HepG2 (cell line): Measurements from ENCODE around the gene OR2A25. TPM values are rescaled to one million over a fixed set of nuclear protein-coding genes. Genes with fewer than 3 reads are reported as not detected.

Experiments
- ATAC-seq: fragments of 200-7000 bp; cut with Tn5 transposase; 3 replicates; pipeline ENCODE4 v1.9.1; 2020; ENCODE audit warnings: mild to moderate bottlenecking, moderate library complexity
- BruUV-seq: library from RNA; stranded (reverse); fragments of 400-500 nt; replicated peaks from 2 replicates; lab custom pipeline; 2021; lab: Mats Ljungman, UMichigan
- CTCF ChIA-PET: fragments of 300-600 bp; formaldehyde crosslinking; extraction: SDS; loops from one replicate; lab custom pipeline; 2021; ENCODE audit warnings: low total read pairs, inconsistent platforms, low intra/inter-chr PET ratio; lab: Yijun Ruan, JAX
- POLR2A ChIA-PET: fragments of 350-600 bp; sonication (Branson Sonifier 250); formaldehyde crosslinking; loops from one replicate; lab custom pipeline; 2020; ENCODE audit warnings: antibody characterized with exemption, inconsistent platforms; lab: Yijun Ruan, JAX
- DNase-seq: peaks from one replicate; pipeline ENCODE4 v3.0.0-alpha.2; 2015; ENCODE audit warnings: low spot score
- FAIRE-seq: peaks from 3 replicates; lab custom pipeline; 2011; peaks lifted over from hg19 to GRCh38; lab: Jason Lieb, UNC
- H2AFZ ChIP-seq: one replicate; pipeline ENCODE4 v1.6.1; 2011; ENCODE audit warnings: low read length, inconsistent platforms
- H3K27ac ChIP-seq: fragments of 300-600 bp; 3 replicates; pipeline ENCODE4 v1.8.0; 2011; ENCODE audit warnings: mixed run types, mild to moderate bottlenecking, mixed read lengths, low read length, inconsistent platforms; ENCODE audit not compliant: insufficient read depth; ENCODE audit errors: extremely low read length
- H3K27me3 ChIP-seq, 2 experiments: fragments of 200-600 bp in 1 of 2; 2 replicates in 1 of 2; 3 replicates in 1 of 2; pipeline versions ENCODE4 v1.6.0 to v1.8.0; 2011; ENCODE audit warnings: low read length in 2 of 2, mild to moderate bottlenecking in 2 of 2, moderate library complexity in 2 of 2, inconsistent platforms in 1 of 2; ENCODE audit not compliant: insufficient read depth in 2 of 2, control insufficient read depth in 1 of 2
- H3K36me3 ChIP-seq, 2 experiments: fragments of 200-600 bp in 1 of 2; replicated peaks in 1 of 2; 2 replicates in 1 of 2; 3 replicates in 1 of 2; pipeline versions ENCODE4 v1.5.1 to v1.8.0; 2011; ENCODE audit warnings: low read length in 2 of 2, inconsistent platforms in 1 of 2; ENCODE audit not compliant: insufficient read depth in 2 of 2, control insufficient read depth in 1 of 2
- H3K4me1 ChIP-seq: 2 replicates; pipeline ENCODE4 v1.5.1; 2012; ENCODE audit warnings: low read length, inconsistent platforms; ENCODE audit not compliant: insufficient read depth
- H3K4me2 ChIP-seq: 2 replicates; pipeline ENCODE4 v1.6.0; 2011; ENCODE audit warnings: low read depth, low read length, inconsistent platforms
- H3K4me3 ChIP-seq, 3 experiments: fragments of 200-600 bp in 1 of 3; sonication (generic), shearing (Covaris generic) in 1 of 3; replicated peaks in 1 of 3; 2 replicates each; pipeline ENCODE4 v1.5.1; 2011 to 2016; ENCODE audit warnings: low read length in 3 of 3, inconsistent platforms in 2 of 3, low read depth in 2 of 3, mild to moderate bottlenecking in 2 of 3, control low read depth in 1 of 3, mixed read lengths in 1 of 3; ENCODE audit not compliant: insufficient read depth in 1 of 3
- H3K79me2 ChIP-seq: one replicate; pipeline ENCODE4 v1.6.1; 2011; ENCODE audit warnings: low read length, inconsistent platforms; ENCODE audit not compliant: insufficient read depth
- H3K9ac ChIP-seq: 2 replicates; pipeline ENCODE4 v1.6.0; 2011; ENCODE audit warnings: mild to moderate bottlenecking, low read depth, low read length, inconsistent platforms; ENCODE audit not compliant: insufficient read depth
- H3K9me3 ChIP-seq: 2 replicates; pipeline ENCODE4 v1.5.1; 2012; ENCODE audit warnings: mild to moderate bottlenecking, low read length
- H4K20me1 ChIP-seq: 2 replicates; pipeline ENCODE4 v1.6.0; 2011; ENCODE audit warnings: inconsistent platforms, mild to moderate bottlenecking, low read length, moderate library complexity; ENCODE audit not compliant: insufficient read depth
- CAMTA2 ChIP-seq: sonication (generic); formaldehyde crosslinking; IDR thresholded peaks from 2 replicates; pipeline ENCODE4 v1.4.0; 2020; ENCODE audit warnings: mild to moderate bottlenecking, missing genetic modification reagents, borderline replicate concordance
- CC2D1A ChIP-seq: sonication (generic); formaldehyde crosslinking; IDR thresholded peaks from 2 replicates; pipeline ENCODE4 v1.8.1; 2023; ENCODE audit warnings: mild to moderate bottlenecking, missing genetic modification reagents
- HMGA1 ChIP-seq: sonication (generic); formaldehyde crosslinking; conservative IDR thresholded peaks from 2 replicates; pipeline ENCODE4 v1.4.0; 2020; ENCODE audit warnings: missing genetic modification reagents
- HNF4A ChIP-seq: sonication (generic); formaldehyde crosslinking; IDR thresholded peaks from 2 replicates; pipeline ENCODE4 v1.4.0; 2020; ENCODE audit warnings: missing genetic modification reagents
- NFYB ChIP-seq: sonication (generic); formaldehyde crosslinking; IDR thresholded peaks from 2 replicates; pipeline ENCODE4 v1.4.0; 2020; ENCODE audit warnings: missing genetic modification reagents
- RNF219 ChIP-seq: sonication (generic); formaldehyde crosslinking; IDR thresholded peaks from 2 replicates; pipeline ENCODE4 v1.5.0; 2020; ENCODE audit warnings: mild to moderate bottlenecking, missing genetic modification reagents
- SNAPC5 ChIP-seq: sonication (generic); formaldehyde crosslinking; IDR thresholded peaks from 2 replicates; pipeline ENCODE4 v1.8.1; 2023; ENCODE audit warnings: mild to moderate bottlenecking, missing genetic modification reagents, borderline replicate concordance
- ZMYM3 ChIP-seq: sonication (generic); formaldehyde crosslinking; IDR thresholded peaks from 2 replicates; pipeline ENCODE4 v1.5.1; 2020; ENCODE audit warnings: mild to moderate bottlenecking, missing genetic modification reagents
- ZNF256 ChIP-seq: sonication (generic); formaldehyde crosslinking; conservative IDR thresholded peaks from 2 replicates; pipeline ENCODE4 v1.4.0; 2020; ENCODE audit warnings: missing genetic modification reagents
- ZNF362 ChIP-seq: sonication (generic); formaldehyde crosslinking; IDR thresholded peaks from 2 replicates; pipeline ENCODE4 v1.4.0; 2020; ENCODE audit warnings: missing genetic modification reagents, mild to moderate bottlenecking, borderline replicate concordance
- in situ Hi-C: cut with HindIII; loops from 2 replicates; pipeline ENCODE4 v1.10.0; 2017; ENCODE audit warnings: low pct_unique_long_range_greater_than_20kb; ENCODE audit not compliant: extremely low pct_ligation_motif_present
- intact Hi-C: fragments of 100-400 bp; cut with micrococcal nuclease; formaldehyde crosslinking; loops from one replicate; pipeline ENCODE4 v1.10.0; 2022; ENCODE audit not compliant: unreplicated experiment
- polyA plus RNA-seq, 8 experiments: library from polyadenylated mRNA; depleted of rRNA in 3 of 8; stranded (reverse) in 7 of 8; unstranded in 1 of 8; fragments of >200 nt; fragmentation: Illumina TruSeq in 4 of 8; extraction: Trizol in 4 of 8; gene quantifications; 2 replicates each; pipeline versions ENCODE4 v1.2.1 to v1.2.3, GENCODE V29; 2011 to 2016; ENCODE audit warnings: low read depth in 4 of 8, missing spikeins in 1 of 8, mixed read lengths in 1 of 8; ENCODE audit not compliant: insufficient read depth in 1 of 8
- total RNA-seq, 5 experiments: library from RNA; depleted of rRNA; stranded (reverse); fragments of >200 nt; fragmentation: Illumina TruSeq; extraction: Trizol; gene quantifications; 2 replicates each; pipeline ENCODE4 v1.2.3, GENCODE V29; 2016; ENCODE audit warnings: low read depth in 1 of 5

OR2A25 gene
- total and polyA plus RNA-seq, 2 of the 13 experiments (the other 11 are each of a cell fraction or from before 2014, with no cell fraction given), result 0.07 TPM; not detected in 1

- in situ Hi-C loops, result no loop called here
- no peaks in the 10 kb centered on the region for H4K20me1 ChIP-seq
- POLR2A ChIA-PET, result no interaction called here
- no peaks in the 10 kb centered on the region for H3K9me3 ChIP-seq
- intact Hi-C loops, result no loop called here
- no peaks in the 10 kb centered on the region for H3K36me3 ChIP-seq
- ATAC-seq (no peak), DNase-seq (no peak), FAIRE-seq (no peak)
- no TSS peak for BruUV-seq
- no peak overlapping the region for H3K4me2 ChIP-seq
- H3K9ac ChIP-seq, result no peak overlapping the region
- CTCF ChIA-PET, result no interaction called here
- TF ChIP-seq HNF4A (CRISPR knock-in tag) (no peak), ZNF362 (CRISPR knock-in tag) (no peak), CC2D1A (CRISPR knock-in tag) (no peak), NFYB (CRISPR knock-in tag) (no peak), CAMTA2 (CRISPR knock-in tag) (no peak), ZMYM3 (CRISPR knock-in tag) (no peak), SNAPC5 (CRISPR knock-in tag) (no peak), RNF219 (CRISPR knock-in tag) (no peak), ZNF256 (CRISPR knock-in tag) (no peak), HMGA1 (CRISPR knock-in tag) (no peak)
- no peaks in the 10 kb centered on the region for H3K79me2 ChIP-seq
- no peak overlapping the region for H2AFZ ChIP-seq
- H3K4me1 ChIP-seq, result no peaks in the 10 kb centered on the region
- no peak overlapping the region for H3K4me3 ChIP-seq
- H3K27me3 ChIP-seq, result no peaks in the 10 kb centered on the region
- no peak overlapping the region for H3K27ac ChIP-seq
Measured at GRCh38 chr7:144102041-144102440, 32.4 kb downstream of the OR2A25 start.
